Neural cell (in vitro differentiated cells): Measurements from ENCODE around the gene HHLA2.

ENCODE experiments used
- POLR2AphosphoS5 ChIP-seq: IDR thresholded peaks from 2 replicates; pipeline ENCODE4 v1.6.1; 2012
- TF ChIP-seq, protein P1 (sequence below): fragments of 450-650 bp; IDR thresholded peaks from 2 replicates; pipeline ENCODE4 v1.5.1; 2014; ENCODE audit warnings: antibody characterized with exemption, mild to moderate bottlenecking, moderate library complexity; ENCODE audit not compliant: poor library complexity, severe bottlenecking

DNA sequence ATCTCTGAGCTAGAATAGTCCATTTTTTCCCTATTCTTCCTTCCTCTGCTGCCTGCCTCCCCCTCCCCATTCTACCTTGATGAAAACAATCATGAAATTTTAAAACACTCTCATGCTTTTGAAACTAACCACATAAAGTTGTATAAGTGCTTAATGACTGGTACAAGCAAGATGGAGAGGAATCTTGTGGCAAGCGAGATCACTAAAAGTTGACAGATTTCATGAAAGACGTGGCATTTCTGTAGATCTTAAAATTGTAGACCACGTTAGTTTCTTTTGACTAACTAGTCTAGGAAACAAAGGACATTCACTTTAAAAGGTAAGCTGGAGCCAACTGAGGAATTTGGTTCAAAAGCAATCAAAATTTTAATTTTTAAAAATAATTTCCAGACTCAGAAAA is 35.4 kb downstream of the HHLA2 start:
- TF ChIP-seq, protein P1, sequence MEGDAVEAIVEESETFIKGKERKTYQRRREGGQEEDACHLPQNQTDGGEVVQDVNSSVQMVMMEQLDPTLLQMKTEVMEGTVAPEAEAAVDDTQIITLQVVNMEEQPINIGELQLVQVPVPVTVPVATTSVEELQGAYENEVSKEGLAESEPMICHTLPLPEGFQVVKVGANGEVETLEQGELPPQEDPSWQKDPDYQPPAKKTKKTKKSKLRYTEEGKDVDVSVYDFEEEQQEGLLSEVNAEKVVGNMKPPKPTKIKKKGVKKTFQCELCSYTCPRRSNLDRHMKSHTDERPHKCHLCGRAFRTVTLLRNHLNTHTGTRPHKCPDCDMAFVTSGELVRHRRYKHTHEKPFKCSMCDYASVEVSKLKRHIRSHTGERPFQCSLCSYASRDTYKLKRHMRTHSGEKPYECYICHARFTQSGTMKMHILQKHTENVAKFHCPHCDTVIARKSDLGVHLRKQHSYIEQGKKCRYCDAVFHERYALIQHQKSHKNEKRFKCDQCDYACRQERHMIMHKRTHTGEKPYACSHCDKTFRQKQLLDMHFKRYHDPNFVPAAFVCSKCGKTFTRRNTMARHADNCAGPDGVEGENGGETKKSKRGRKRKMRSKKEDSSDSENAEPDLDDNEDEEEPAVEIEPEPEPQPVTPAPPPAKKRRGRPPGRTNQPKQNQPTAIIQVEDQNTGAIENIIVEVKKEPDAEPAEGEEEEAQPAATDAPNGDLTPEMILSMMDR, result no peak
- no peak for TF ChIP-seq POLR2AphosphoS5
